Epithelial cell of prostate (primary cell): ENCODE data around the gene AKAP13.

Experiments used
- DNase-seq: peaks from one replicate; pipeline ENCODE4 v3.0.0-alpha.2; 2011; ENCODE audit warnings: low read depth, low spot score
- H3K27ac ChIP-seq: fragments of 450-650 bp; 2 replicates; pipeline ENCODE4 v1.5.1; 2017; ENCODE audit warnings: mild to moderate bottlenecking

The AKAP13 gene

DNA sequence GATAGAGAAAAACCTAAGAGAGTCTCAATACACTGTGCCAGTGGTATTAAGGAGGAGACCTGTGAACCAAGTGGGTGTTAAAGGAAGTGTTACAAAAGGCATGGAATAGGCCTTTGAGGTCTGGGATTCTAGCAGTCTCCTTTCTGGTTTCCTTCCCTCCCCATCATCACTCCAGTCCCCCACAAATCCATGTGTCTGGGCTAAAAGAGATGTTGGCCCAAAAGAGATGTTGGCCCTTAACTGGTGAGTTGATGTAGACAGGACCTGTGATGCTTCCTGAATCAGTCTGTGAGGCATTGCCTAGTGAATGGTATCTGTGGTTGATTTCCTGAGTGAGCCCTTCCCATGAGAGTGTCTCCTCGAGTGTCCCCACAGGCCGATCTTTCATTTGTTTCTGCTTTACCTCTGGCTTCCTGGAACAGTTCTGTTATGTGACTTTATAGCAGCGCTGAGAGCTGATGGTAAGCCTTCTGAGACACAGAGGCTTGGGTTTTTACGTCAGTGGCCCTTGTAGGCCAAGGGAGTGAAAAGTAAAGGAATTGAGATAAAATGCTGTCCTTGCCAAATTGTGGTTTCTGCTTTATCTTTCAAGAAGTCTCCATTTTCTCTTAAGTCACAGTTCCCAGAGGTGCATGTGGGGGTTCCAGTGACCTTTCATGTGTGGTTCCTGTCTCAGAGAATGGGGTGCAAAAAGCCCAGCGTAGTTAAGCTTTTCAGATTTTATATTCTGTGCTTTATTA, 326.5 kb downstream of the AKAP13 start:
- H3K27ac ChIP-seq: no peak overlapping the region
- no peak for DNase-seq

DNA sequence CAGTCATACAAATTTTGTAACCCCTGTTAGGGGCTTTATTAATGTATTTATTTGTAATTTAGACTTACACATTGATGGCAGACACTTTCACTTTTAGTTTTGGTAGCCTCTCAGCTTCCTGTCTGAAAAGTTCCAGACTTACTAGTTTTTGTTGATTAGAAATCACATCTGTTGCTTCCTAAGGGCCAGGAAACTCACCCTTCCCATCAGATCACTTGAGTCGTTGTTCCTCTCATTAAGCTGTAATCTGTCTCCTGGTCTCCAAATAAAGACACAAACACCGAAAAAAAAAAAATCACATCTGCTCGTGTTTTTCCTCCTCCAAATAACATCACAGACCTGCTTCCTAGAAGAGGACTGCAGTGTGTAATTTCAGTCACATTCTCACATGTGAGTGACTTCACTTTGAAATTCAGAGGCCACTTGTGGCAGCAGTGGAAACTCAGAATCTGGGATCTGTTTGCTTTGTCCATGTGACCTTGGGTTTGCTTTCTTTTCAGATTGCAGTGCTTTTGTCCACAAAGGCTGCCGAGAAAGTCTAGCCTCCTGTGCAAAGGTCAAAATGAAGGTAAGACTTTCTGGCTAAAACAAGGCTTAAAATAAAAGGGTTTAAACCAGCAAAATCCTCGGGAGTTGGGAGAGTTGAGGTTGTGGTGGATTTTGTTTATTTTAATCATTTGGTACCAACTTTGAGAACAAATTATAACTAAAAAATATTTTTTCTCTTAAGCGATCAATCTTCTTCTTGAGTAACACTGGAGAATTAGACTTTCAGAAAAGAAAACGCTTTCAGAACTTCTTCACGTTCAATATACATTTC, 327.3 kb downstream of the AKAP13 start:
- no peak overlapping the region for H3K27ac ChIP-seq
- no peak for DNase-seq

DNA sequence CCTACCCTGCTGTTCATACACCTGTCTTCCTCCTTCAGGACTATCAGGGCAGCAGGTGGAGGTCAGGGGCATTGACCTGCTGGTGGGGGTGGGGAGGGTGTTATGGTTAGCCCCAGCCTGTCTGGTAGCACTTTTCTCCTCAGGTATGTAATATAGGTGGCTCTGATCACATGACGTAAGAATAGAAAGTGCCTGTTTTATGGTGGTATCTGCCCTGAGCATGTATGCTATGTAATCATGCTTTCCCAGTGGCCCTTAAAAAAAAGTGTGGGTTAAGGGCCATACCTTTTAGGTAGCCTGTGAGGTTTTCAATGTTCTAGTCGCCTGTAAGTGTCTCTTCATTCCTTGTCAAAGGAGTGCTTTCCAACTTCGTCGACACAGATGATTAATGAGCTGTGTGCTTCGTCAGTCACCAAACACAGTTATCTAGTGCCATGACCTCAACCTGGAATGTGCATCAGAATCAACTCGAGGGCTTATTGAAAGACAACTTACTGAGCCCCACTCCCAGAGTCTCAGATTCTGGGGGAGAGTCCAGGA, 328.1 kb downstream of the AKAP13 start:
- H3K27ac ChIP-seq: no peak overlapping the region
- DNase-seq: no peak

GRCh38 chr15:85709250-85709649, 328.8 kb downstream of the AKAP13 start:
- no peak overlapping the region for H3K27ac ChIP-seq

GRCh38 chr15:85710340-85710842, 330.0 kb downstream of the AKAP13 start:
- DNase-seq: no peak
- H3K27ac ChIP-seq: no peak overlapping the region

More at GRCh38 chr15:85709250-85709649, 328.8 kb downstream of the AKAP13 start:
- no peak for DNase-seq

DNA sequence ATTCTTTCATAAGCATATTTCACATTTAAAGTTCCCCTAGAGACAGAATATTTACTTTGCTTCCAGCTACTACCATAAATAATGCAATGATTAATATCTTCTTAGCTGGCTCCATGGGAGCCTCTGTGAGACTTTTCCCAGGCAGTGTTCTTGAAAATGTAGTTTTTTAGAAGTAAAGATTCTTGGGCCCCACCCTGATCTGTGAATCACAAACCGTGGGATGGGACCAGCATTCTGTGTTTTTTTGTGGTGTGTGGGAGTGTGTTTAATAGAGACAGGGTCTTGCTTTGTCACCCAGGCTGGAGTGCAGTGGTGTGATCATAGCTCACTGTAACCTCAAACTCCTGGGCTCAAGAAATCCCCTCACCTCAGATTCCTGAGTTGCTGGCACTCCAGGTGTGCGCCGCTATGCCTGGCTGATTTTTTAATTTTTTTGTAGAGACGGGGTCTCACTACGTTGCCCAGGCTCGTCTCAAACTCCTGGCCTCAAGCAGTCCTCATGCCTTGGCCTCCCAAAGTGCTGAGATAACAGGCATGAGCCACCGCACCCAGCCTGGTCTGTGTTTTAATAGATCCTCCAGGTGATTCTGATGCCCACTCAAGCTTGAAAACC, 331.3 kb downstream of the AKAP13 start:
- no peak overlapping the region for H3K27ac ChIP-seq
- DNase-seq: no peak

- H3K27ac ChIP-seq: no peak overlapping the region
- DNase-seq: no peak
These were observed 335.9 kb downstream of the AKAP13 start for GRCh38 chr15:85716261-85716660.

DNA sequence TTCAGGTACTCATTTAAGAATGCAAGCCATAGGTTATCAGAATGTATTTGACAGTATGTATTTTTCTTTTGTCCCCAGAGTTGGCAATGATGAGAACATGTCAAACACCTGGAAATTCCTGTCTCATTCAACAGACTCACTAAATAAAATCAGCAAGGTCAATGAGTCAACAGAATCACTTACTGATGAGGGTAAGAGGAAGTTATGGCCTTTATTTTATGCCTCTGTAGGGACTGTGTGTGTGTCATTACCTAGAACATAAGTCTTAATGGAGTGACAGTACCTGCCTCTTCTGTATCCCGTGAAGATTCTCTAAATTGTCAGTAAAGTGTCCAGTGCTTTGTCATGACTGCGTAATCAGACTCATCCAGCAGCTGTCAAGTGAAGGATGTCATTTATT, 336.8 kb downstream of the AKAP13 start:
- no peak overlapping the region for H3K27ac ChIP-seq
- DNase-seq: no peak

GRCh38 chr15:85718271-85718971, 338.0 kb downstream of the AKAP13 start:
- H3K27ac ChIP-seq: no peak overlapping the region
- no peak for DNase-seq

DNA sequence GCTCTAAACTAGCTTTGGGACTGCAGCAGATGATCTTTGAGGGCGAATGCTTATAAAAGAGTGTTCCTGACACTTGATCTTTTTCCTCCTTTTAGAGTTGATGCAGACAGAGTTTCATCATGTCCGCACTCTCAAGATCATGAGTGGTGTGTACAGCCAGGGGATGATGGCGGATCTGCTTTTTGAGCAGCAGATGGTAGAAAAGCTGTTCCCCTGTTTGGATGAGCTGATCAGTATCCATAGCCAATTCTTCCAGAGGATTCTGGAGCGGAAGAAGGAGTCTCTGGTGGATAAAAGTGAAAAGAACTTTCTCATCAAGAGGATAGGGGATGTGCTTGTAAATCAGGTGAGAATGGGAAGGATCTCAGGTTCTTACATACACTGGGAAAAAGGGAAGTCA, 338.6 kb downstream of the AKAP13 start:
- DNase-seq: no peak
- H3K27ac ChIP-seq: no peak overlapping the region

GRCh38 chr15:85722374-85723152, 342.2 kb downstream of the AKAP13 start:
- H3K27ac ChIP-seq: no peak overlapping the region
- DNase-seq: no peak

DNA sequence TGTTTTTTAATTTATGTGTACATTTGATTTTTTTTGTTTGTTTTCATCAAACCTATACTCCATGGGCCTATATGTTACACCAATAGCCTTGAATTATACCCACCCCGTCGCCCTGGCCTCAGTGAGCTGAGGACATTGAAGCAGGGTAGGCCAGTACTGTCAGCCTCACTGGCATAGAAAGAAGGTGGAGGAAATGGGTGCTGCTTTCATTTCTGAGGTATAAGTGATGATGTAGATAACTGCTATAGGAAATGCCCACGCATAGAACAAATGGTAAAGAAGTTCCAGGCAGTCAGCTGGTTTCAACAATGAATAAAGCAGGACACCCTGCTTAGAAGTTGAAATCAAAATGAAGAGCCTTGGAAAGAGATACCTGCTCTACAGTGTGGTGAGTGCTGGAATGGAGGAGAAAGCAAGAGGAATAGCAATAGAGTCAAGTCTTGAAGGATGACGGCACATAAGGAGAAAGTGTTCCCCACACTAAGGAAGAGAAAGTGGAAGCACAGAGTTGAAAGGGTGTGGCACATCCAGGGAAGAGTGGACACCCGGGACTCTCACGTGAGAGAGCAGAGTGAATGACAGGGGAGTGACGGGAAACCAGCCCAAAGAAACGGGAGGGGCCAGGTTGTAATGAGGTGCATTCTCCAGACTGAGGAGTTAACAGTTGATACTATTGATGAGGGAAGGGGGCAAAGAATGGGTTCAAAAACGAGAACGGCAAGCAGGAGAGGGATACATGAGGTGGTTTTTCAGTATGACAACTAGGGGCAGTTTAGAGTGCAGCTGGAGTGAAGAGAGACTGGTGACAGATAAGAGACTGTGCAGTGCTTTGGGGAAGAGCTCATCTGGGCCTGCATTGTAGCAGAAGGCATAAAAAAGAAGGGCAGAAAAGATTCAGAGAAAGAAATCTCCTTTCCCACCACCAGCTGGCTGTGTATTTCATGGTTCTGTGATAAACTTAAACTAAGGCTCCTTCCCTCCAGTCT, 343.9 kb downstream of the AKAP13 start:
- H3K27ac ChIP-seq: no peak overlapping the region
- DNase-seq: no peak

GRCh38 chr15:85725019-85725418, 344.6 kb downstream of the AKAP13 start:
- no peak for DNase-seq
- no peak overlapping the region for H3K27ac ChIP-seq

DNA sequence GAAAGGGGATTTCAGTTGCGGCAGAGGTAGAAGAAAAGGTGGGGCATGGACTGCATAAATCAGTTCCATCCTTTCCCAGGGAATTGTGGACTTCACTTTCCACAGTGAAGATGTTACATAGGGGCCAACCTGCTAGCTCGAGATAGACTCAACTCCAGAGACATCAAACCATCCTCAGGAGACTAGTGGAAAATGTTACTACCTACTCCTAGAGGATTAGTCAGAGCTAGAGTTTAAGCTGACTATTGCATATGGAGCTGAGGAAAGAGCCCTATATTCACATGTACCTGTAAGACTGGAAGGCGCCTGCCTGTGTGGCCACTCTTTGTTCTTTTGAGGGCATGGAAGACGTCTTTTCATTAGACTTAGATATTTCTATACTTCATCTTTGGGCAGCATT, 345.2 kb downstream of the AKAP13 start:
- DNase-seq: no peak
- H3K27ac ChIP-seq: no peak overlapping the region

DNA sequence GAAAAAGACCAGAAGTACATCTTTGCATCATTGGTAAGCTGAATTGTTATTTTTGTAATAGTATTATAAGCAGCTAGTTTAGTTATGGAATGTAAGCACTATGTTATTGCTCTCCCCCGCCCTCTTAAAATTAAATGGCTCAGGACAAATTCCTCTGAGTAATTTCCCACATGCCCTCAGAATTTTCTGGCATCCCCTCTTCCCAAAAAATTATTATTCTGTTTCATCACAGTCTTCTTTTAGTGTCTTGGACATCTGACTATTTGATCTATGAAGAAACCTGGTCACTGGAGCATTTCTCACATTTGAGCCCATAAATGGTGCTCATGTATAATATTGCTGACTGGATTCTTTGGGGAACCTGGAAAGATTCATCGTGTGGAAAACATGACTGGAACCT, 346.1 kb downstream of the AKAP13 start:
- no peak for DNase-seq
- no peak overlapping the region for H3K27ac ChIP-seq

DNA sequence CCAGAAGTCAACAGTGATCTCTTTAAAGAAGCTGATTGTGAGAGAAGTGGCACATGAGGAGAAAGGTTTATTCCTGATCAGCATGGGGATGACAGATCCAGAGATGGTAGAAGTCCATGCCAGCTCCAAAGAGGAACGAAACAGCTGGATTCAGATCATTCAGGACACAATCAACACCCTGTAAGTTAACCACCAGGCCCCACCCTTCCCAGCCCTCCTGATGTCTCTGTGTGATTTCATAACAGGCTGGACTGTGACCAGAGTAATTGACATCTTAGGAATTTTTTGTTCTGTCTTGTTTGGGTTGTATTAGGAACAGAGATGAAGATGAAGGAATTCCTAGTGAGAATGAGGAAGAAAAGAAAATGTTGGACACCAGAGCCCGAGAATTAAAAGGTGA, 346.7 kb downstream of the AKAP13 start:
- no peak for DNase-seq
- H3K27ac ChIP-seq: no peak overlapping the region

- DNase-seq: peak; percentile 3
- H3K27ac ChIP-seq: no peak overlapping the region
These were observed 349.8 kb downstream of the AKAP13 start for GRCh38 chr15:85730001-85730820.
